H9 (cell line): ENCODE data around the gene ACVR1. TPM values are rescaled to one million over a fixed set of nuclear protein-coding genes. Genes with fewer than 3 reads are reported as not detected.

Source experiments
- DNase-seq: peaks from one replicate; pipeline ENCODE4 v3.0.0-alpha.2; 2017
- H2AFZ ChIP-seq: one replicate; pipeline ENCODE4 v1.6.1; 2013; ENCODE audit warnings: mild to moderate bottlenecking, low read length, control low read depth, moderate library complexity
- H2AK5ac ChIP-seq: 2 replicates; pipeline ENCODE4 v1.6.1; 2013; ENCODE audit warnings: low read length, control low read depth, mixed read lengths; ENCODE audit not compliant: insufficient read length
- H2BK120ac ChIP-seq: one replicate; pipeline ENCODE4 v1.6.1; 2013; ENCODE audit warnings: low read depth, mild to moderate bottlenecking, low read length, control low read depth, inconsistent platforms; ENCODE audit not compliant: poor library complexity, severe bottlenecking
- H2BK12ac ChIP-seq: 2 replicates; pipeline ENCODE4 v1.6.1; 2013; ENCODE audit warnings: low read length, control low read depth, mixed read lengths, low read depth; ENCODE audit not compliant: insufficient read length
- H2BK15ac ChIP-seq: 2 replicates; pipeline ENCODE4 v1.6.1; 2013; ENCODE audit warnings: low read depth, low read length, control low read depth
- H2BK20ac ChIP-seq: one replicate; pipeline ENCODE4 v1.6.1; 2013; ENCODE audit warnings: low read depth, mild to moderate bottlenecking, low read length, control low read depth, inconsistent platforms; ENCODE audit not compliant: poor library complexity, severe bottlenecking
- H2BK5ac ChIP-seq: 2 replicates; pipeline ENCODE4 v1.6.1; 2013; ENCODE audit warnings: low read length, control low read depth, mixed read lengths; ENCODE audit not compliant: insufficient read length
- H3K14ac ChIP-seq: 2 replicates; pipeline ENCODE4 v1.6.1; 2013; ENCODE audit warnings: low read length, control low read depth; ENCODE audit not compliant: insufficient read depth
- H3K18ac ChIP-seq: 2 replicates; pipeline ENCODE4 v1.6.1; 2013; ENCODE audit warnings: low read depth, mild to moderate bottlenecking, mixed read lengths, low read length, control low read depth; ENCODE audit not compliant: insufficient read length
- H3K23ac ChIP-seq: 2 replicates; pipeline ENCODE4 v1.6.1; 2013; ENCODE audit warnings: low read length, control low read depth, mixed read lengths, low read depth; ENCODE audit not compliant: insufficient read length
- H3K23me2 ChIP-seq: 2 replicates; pipeline ENCODE4 v1.6.1; 2013; ENCODE audit warnings: low read depth, mild to moderate bottlenecking, mixed read lengths, low read length, control low read depth; ENCODE audit not compliant: insufficient read length, poor library complexity, severe bottlenecking
- H3K27ac ChIP-seq: 2 replicates; pipeline ENCODE4 v1.5.1; 2013; ENCODE audit warnings: low read length, control low read depth, mixed read lengths, low read depth; ENCODE audit not compliant: insufficient read length
- H3K27me3 ChIP-seq: 2 replicates; pipeline ENCODE4 v1.6.1; 2013; ENCODE audit warnings: low read length, control low read depth, inconsistent platforms; ENCODE audit not compliant: insufficient read depth
- H3K4ac ChIP-seq: 2 replicates; pipeline ENCODE4 v1.6.1; 2013; ENCODE audit warnings: low read depth, mild to moderate bottlenecking, control low read depth, inconsistent platforms, low read length, moderate library complexity
- H3K4me1 ChIP-seq: 2 replicates; pipeline ENCODE4 v1.6.1; 2013; ENCODE audit warnings: low read length, control low read depth, inconsistent platforms; ENCODE audit not compliant: insufficient read depth
- H3K4me2 ChIP-seq: 2 replicates; pipeline ENCODE4 v1.6.1; 2013; ENCODE audit warnings: low read length, control low read depth, mixed read lengths; ENCODE audit not compliant: insufficient read length, insufficient read depth
- H3K56ac ChIP-seq: 2 replicates; pipeline ENCODE4 v1.6.1; 2013; ENCODE audit warnings: low read depth, mild to moderate bottlenecking, mixed read lengths, low read length, control low read depth; ENCODE audit not compliant: insufficient read length
- H3K79me1 ChIP-seq: 2 replicates; pipeline ENCODE4 v1.6.1; 2013; ENCODE audit warnings: low read depth, mild to moderate bottlenecking, moderate library complexity, low read length, control low read depth, inconsistent platforms; ENCODE audit not compliant: insufficient read depth, poor library complexity, severe bottlenecking
- H3K79me2 ChIP-seq: 2 replicates; pipeline ENCODE4 v1.6.1; 2013; ENCODE audit warnings: low read length, control low read depth, inconsistent platforms; ENCODE audit not compliant: insufficient read depth
- H3K9ac ChIP-seq: 2 replicates; pipeline ENCODE4 v1.6.1; 2013; ENCODE audit warnings: low read length, control low read depth, mixed read lengths; ENCODE audit not compliant: insufficient read length; ENCODE audit errors: extremely low read depth
- H3K9me3 ChIP-seq: one replicate; pipeline ENCODE4 v1.6.1; 2013; ENCODE audit warnings: low read depth, low read length, inconsistent platforms; ENCODE audit not compliant: control insufficient read depth
- H3T11ph ChIP-seq: one replicate; pipeline ENCODE4 v1.6.1; 2013; ENCODE audit warnings: mild to moderate bottlenecking, low read length, control low read depth, inconsistent platforms
- H4K20me1 ChIP-seq: one replicate; pipeline ENCODE4 v1.6.1; 2013; ENCODE audit not compliant: control insufficient read depth, insufficient read length, insufficient read depth
- H4K5ac ChIP-seq: 2 replicates; pipeline ENCODE4 v1.6.1; 2013; ENCODE audit warnings: low read depth, mild to moderate bottlenecking, mixed read lengths, low read length, control low read depth; ENCODE audit not compliant: insufficient read length
- H4K8ac ChIP-seq: replicated peaks from 2 replicates; pipeline ENCODE4 v1.6.1; 2013; ENCODE audit warnings: low read length, control low read depth, mixed read lengths, low read depth; ENCODE audit not compliant: insufficient read length
- H4K91ac ChIP-seq: 2 replicates; pipeline ENCODE4 v1.6.1; 2013; ENCODE audit warnings: low read depth, mild to moderate bottlenecking, moderate library complexity, mixed read lengths, low read length, control low read depth; ENCODE audit not compliant: insufficient read length
- H3K27ac Mint-ChIP-seq, 3 experiments: 2 replicates in 2 of 3; 3 replicates in 1 of 3; pipeline ENCODE4 v1.8.0; 2020 to 2021; ENCODE audit warnings: mixed read lengths in 3 of 3, mild to moderate bottlenecking in 1 of 3, moderate library complexity in 1 of 3
- H3K27me3 Mint-ChIP-seq: 2 replicates; pipeline ENCODE4 v1.8.0; 2021; ENCODE audit warnings: low read depth, mild to moderate bottlenecking, moderate library complexity, mixed read lengths
- H3K36me3 Mint-ChIP-seq, 3 experiments: 2 replicates in 2 of 3; 3 replicates in 1 of 3; pipeline ENCODE4 v1.8.0; 2020 to 2021; ENCODE audit warnings: low read depth in 3 of 3, mixed read lengths in 3 of 3; ENCODE audit not compliant: insufficient read depth in 1 of 3
- H3K4me1 Mint-ChIP-seq, 2 experiments: 2 replicates each; pipeline ENCODE4 v1.8.0; 2020; ENCODE audit warnings: mixed read lengths in 2 of 2
- H3K4me3 Mint-ChIP-seq, 2 experiments: 2 replicates in 1 of 2; 3 replicates in 1 of 2; pipeline ENCODE4 v1.8.0; 2020 to 2021; ENCODE audit warnings: mild to moderate bottlenecking in 2 of 2, mixed read lengths in 2 of 2, moderate library complexity in 1 of 2
- H3K9me3 Mint-ChIP-seq, 2 experiments: 2 replicates in 1 of 2; 3 replicates in 1 of 2; pipeline ENCODE4 v1.8.0; 2020; ENCODE audit warnings: mild to moderate bottlenecking in 2 of 2, mixed read lengths in 2 of 2, moderate library complexity in 1 of 2
- CTCF ChIP-seq: fragments of 200-600 bp; sonication (generic); conservative IDR thresholded peaks from 3 replicates; pipeline ENCODE4 v1.8.0; 2021; ENCODE audit warnings: antibody characterized with exemption, mild to moderate bottlenecking
- WGBS: extraction: QIAGEN DNeasy Blood & Tissue Kit; methylation state at CpG from one replicate; pipeline ENCODE4 v1.1.7; 2013; ENCODE audit warnings: missing lambda C conversion rate, low lambda C conversion rate, mixed read lengths; ENCODE audit not compliant: insufficient read length; ENCODE audit errors: extremely low coverage; 5-methylcytosine and 5-hydroxymethylcytosine counted together
- total RNA-seq: library from RNA; stranded (reverse); gene quantifications from 2 replicates; pipeline ENCODE4 v1.2.1, GENCODE V29; 2021

Gene ACVR1
- total RNA-seq, 1 experiment from 2014 or later = 21.2 TPM

- no peaks in the 10 kb centered on the region; the same call in 1 of the 2 replicates for H3K79me2 ChIP-seq
- no peak overlapping the region for H3K4me3 Mint-ChIP-seq
- H3K4ac ChIP-seq = no peak overlapping the region
- H2BK5ac ChIP-seq = no peak overlapping the region
- no peak for TF ChIP-seq CTCF
- H3K9me3 Mint-ChIP-seq = no peaks in the 10 kb centered on the region
- H3K56ac ChIP-seq = no peak overlapping the region
- H4K8ac ChIP-seq = no peak overlapping the region
- no peak overlapping the region for H3K14ac ChIP-seq
- WGBS = no CpG with 5 or more reads among the region's 1 CpG
- no peaks in the 10 kb centered on the region for H3K36me3 Mint-ChIP-seq
- no peaks in the 10 kb centered on the region for H3K27me3 ChIP-seq
- no peak overlapping the region for H2BK15ac ChIP-seq
- H3K4me1 Mint-ChIP-seq = peaks cover 73 to 75% of the 10 kb centered on the region in 2 experiments
- no peaks in the 10 kb centered on the region for H3K9me3 ChIP-seq
- H4K91ac ChIP-seq = no peak overlapping the region
- no peak overlapping the region for H2AFZ ChIP-seq
- no peak overlapping the region for H3K18ac ChIP-seq
- no peaks in the 10 kb centered on the region for H4K20me1 ChIP-seq
- no peak for DNase-seq
- H3K27ac Mint-ChIP-seq = no peak overlapping the region
- H3K23ac ChIP-seq = no peak overlapping the region
- no peak overlapping the region for H2BK12ac ChIP-seq
- H4K5ac ChIP-seq = no peak overlapping the region
- no peaks in the 10 kb centered on the region for H3K23me2 ChIP-seq
- no peaks in the 10 kb centered on the region for H3K79me1 ChIP-seq
- H3K4me2 ChIP-seq = no peak overlapping the region
- no peak overlapping the region for H2BK20ac ChIP-seq
- no peaks in the 10 kb centered on the region for H3K27me3 Mint-ChIP-seq
- H3K27ac ChIP-seq = no peak overlapping the region
- H3T11ph ChIP-seq = no peak overlapping the region
- H2AK5ac ChIP-seq = no peak overlapping the region
- peaks cover 35% of the 10 kb centered on the region for H3K4me1 ChIP-seq
- no peak overlapping the region for H3K9ac ChIP-seq
- no peak overlapping the region for H2BK120ac ChIP-seq
Observed at GRCh38 chr2:157835425-157835824, 40.7 kb downstream of the ACVR1 start.
